Activated CD8-positive, alpha-beta memory T cell treated with anti-CD3 and anti-CD28 coated beads for 4 hours (primary cell): ENCODE results near the gene MRPS14.
"Not testable (repeated sequence)": the region's sequence is repeated elsewhere in the genome, so short reads cannot be mapped to it uniquely, and the experiment has no call there.

Source experiments
- DNase-seq, 2 donors: peaks; one replicate each; pipeline ENCODE4 v3.0.0-alpha.2; 2020; ENCODE audit warnings: low read depth in 2 of 2

Gene MRPS14

DNA sequence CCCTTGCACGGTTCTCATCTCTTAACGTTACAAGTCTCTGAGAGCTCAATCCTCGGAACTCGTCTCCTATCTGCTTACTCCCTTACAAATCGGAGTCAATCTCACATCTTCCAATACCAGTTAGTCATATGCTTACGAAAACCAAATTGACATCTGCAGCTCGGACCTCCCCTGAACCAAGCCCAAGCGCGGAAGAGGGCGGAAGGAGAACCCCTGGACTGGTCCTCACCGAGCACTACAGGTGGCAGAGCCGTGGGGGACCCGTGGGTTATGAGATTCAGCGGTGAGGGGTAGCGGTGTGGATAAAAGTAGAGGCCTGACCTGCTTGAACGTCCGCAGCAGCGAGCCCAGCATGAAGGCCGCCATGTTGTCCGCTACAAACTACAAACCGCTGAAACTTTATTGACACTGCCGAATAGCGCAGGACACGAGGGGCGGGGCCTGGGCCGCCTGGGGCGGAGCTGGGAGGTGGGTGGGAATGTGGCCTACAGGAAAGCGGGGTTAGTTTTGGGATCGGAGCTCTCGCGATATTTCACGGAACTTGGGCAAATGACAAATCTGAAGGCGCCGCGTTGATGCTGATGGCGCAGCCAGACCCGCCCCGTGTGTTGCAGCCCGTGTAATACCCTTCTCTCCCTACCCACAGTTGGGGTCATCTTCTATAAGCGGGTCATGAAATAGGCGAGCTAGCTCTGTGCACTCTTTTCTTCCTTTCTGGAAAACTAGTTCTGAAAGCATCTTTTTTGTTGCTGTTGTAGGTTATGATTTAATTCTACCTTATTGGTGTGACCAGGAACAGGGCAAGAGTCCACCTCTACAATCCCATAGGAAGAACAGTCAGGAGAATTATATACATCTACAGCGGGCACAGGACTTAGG lies at the start of gene MRPS14:
Gene MRPS14 (minus strand): TSS at position 383 of the 879 bp plus-strand sequence. CDS start 17 bp downstream, at position 366.
- DNase-seq, result peak; percentile 96 to 98

DNA sequence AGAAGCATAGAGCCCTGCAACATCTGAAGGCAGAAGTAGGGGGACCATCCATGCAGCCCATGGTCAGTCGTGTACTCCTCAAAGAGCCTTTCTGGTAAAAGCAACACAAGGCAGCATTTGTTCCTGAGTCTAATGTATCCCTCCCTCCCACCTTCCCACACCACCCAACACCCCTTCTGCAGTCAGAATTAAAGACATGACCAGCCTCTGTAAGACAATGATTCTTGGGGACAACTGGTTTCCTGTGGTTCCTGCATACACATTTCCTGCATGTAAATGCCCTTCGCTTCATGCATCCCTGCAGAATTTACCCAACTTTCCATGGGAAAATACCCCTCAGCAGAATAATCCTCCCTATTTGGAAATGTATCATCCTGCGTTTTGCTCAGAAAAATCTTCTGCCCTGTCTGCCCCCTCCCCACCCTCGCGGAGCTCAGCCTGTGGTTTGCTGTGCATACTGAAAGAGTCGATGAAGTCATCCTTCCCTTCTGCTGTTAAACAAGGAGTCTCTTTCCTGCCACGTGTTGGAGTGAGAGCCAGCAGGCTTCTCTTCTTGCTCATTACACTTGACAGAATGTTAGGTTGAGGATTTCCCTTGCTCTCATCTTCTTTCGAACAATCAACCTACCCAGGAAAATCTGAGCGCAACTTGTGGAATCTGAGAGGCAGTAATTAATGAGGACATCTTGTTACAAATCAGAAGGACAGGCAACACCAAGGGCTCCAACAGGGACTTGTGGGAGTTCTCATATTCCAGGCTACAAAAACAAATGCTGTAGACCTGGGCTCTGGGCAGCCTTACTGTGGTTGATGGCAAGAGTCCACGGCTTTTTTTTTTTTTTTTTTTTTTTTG lies 49.1 kb upstream of the MRPS14 start:
- DNase-seq, result no peak

DNA sequence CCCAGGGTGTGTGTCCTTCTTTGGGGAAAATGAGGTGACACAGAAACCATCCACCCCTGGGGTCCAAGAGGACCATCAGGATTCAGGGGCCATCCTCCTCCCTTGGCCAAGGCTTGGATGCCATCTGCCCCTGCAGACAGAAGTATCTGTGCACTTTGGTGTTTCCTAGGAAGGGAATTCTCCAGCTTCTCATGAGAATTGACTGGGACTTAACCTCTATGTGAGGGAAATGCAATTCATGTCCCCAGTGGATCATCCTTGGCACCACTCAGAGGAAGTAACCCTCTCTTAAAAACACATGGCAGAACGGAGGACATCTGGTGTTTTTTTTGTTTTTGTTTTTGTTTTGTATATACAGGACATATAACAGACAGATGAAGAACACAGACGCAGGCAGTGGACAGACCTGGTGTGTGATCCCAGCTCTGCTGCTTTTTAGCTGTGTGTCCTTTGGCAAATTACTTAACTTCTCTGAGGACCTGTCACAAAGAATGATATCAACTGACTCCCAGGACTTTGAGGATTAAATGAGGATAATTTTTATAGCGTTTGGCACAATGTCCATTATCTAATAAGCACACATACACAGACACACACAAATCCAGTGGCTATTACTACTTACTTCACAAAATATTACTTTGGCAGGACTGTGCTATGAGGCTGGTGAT lies 48.2 kb upstream of the MRPS14 start:
- DNase-seq, result no peak

DNA sequence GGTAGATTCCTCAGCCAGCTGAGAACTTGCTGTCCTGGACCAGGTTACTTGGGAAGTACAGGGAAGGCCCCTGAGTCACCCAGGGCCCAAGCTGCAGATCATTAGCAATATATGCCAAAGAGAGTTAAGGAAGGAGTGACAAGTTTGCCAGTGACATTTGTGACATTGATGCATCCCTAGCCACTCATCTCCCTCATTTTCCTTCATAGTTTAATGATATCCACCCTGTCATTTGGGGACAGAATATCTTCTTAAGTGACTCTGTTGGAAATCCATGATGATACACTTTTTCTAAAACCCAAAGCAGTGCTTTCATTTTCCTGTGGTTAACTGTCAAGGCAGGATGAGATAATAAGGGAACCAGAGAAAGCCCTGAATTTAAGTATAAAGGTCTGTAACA lies 47.6 kb upstream of the MRPS14 start:
- DNase-seq, result no peak

DNA sequence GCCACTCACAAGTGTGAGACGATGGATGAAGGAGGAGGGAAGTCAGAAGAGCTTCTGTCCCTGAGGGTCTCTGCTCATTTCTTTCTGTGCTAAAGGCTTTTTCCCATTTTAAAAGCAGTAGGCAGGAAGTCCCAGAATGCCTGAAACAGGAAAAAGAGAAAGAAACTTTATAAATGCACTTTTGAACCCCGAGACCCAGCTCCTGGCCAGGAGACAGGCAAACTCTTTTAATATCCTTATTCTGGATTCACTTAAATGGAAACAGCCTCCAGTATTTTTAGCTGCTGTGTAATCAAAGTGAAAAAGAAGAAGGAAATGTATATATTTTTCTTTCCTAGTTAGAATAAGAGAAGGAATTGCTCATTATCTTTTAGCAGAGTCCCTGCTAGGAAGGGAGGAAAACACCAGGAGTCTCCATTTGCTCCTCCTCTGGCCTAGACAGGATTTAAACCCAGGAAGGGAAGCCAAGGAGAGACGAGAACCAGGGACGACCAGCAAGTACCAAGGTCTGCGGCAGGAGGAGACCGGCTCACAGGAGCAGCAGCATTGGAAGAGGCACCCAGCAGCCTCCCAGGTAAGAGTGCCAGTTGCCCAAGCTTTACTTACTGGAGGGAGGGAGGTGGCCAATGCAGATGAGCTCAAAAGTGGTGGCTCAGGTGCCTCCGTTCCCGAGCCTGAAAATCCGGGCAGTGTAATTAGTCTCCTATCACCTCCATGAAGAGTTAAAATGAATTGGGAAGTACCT lies 44.3 kb upstream of the MRPS14 start, which contains the start of gene TNN:
Gene TNN (plus strand): TSS at position 472 of the 745 bp plus-strand sequence. CDS start 9,586 bp downstream, outside the sequence.
- no peak for DNase-seq

DNA sequence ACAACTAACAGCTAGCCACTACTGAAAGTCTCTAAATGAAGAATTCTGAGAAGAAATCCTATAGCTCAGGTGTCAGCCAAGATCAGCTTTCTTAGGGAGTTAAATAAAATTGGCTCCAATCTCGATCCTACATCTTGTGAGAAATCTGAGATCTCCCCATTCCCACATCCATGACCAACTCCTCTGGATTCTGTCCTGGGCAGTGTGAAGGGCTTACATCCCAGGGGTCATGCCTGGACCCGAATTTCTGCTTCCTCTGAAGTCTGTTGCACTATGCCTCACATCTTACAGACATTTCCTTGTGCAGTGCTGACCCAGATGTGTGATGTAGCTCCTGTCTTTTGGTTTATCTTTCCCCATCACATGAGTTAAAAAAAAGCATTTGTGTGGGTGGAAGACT lies 39.6 kb upstream of the MRPS14 start:
- DNase-seq, result no peak

DNA sequence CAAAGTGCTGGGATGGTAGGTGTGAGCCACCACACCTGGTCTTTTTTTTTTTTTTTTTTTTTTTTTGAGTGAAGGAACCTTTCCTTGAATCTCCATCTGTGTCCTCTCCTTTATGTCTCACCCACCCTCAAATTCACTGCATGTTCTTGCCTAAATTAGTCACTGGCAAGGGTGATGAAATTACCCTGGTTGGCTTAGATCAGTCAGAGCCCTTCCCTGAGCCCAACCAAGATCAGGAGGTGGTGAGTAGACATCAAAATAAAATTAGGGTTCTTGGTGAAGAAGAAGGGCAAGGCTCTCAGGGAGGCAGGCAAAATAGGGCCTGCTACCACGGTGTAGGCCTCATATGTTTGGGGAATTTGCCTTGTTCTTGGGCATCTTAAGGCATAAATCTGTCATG lies 39.1 kb upstream of the MRPS14 start:
- no peak for DNase-seq

DNA sequence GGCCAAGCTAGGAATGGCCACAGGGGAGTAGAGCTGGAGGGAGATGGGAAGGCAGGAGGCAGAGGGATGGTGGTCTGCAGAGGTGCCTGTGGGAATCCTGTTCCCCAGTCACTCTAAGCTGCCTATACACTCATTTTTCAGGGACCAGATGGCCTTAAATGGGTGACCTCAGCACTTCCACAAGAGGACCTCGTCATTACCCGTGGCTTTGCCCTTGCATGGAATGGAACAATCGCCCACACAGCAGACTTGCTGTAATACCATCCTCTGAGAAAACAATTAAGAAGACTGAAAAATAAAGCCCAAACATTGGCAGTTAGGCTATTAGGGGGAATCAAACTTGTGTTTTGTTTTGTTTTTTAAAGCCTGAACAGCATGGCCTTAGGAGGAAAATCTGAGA lies 31.5 kb upstream of the MRPS14 start:
- no peak for DNase-seq

DNA sequence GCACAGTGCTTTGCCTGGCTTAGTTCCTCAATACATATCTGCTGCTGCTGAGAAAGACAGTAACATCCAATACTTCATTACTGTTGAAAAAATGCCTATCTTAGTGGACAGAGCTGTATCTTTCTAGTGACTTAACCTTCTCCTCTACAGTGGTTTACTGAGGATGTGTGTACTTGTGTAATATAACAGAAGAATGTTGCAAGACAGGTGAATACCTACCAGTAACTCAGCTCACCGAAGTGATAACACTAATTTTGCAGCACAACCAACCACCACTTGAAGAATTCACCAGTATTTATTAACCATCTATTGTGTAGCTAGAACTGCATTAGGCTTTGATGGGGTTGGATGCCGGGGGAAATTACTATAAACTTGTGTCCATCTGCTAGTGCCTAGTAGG lies 27.8 kb upstream of the MRPS14 start:
- DNase-seq, result no peak

DNA sequence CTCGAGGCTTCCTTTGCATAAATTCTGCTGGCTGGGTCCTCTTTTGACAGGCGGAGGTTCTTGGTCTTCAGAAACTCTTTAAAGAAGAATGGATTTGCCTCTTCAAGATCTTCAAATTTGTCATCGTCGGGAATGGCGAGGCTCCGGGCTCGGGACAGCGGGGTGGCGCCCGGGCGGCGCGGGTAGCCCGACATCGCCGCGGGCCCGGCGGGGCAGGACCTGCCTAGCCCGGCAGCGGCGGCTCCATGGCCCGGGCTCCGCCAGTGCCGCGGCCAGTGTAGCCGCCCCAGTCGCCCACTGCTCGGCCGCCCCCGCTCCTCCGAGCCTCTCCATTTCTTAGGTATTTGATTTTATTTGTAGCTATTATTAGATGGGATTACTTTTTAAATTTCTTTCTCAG lies 22.3 kb upstream of the MRPS14 start:
- no peak for DNase-seq

DNA sequence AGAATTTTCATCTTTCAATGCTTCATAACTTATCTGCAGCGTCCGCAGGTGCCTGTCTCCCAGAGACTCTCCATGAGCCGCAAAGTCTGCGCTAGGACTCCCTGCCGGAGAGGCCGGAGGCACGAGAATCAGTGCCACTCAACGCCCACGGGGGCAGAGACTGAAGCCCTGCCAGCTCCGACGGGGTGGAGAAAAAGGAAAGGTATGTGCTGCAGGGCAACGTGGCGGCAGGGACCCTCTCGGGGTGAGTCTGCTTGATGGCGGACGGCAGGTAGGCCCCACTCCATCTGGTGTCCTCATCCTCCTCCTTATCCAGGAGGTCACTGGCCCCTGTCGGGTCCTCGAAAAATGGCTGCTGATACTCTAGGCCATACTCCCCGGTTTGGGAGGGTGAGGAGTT lies 21.9 kb upstream of the MRPS14 start:
- no peak for DNase-seq

DNA sequence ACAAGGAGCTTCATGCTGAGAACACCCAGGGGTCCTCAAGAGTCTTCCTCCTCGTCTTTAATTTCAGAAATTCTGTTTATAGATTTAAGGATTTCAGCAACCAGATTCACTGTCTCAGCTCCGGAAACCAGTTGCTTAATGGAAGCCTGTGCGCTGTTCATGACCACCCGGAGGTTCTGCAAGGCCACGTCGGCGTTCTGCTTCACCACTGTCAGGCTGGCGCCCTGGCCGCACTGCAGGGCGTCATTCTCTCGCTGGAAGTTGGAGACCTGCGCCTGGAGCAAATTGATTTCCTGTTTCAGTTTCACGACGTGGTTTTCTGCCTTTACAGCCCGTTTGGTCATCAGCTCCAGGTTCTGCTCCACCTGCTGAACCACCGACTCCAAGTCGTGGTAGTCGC lies 21.4 kb upstream of the MRPS14 start:
- DNase-seq, result not testable (repeated sequence)

DNA sequence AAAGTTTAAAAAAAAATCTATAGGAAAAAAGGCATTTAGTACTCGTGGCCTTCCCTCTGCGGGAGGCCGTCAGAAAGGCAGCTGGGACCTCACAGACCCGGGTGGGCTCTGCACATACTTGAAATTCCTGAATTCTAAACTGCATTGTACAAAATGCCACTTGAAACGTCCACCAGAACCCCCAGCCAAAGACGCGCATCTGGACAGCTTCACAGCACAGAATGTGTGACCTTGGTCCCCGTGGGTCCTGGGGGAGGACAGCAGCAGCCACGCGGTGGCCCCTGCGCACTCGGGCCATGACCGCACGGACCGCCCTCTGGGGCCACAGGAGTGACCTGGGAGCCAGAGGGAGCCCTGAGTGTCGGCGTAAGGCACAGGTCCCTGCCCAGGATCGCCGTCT lies 20.6 kb upstream of the MRPS14 start:
- DNase-seq, result no peak

DNA sequence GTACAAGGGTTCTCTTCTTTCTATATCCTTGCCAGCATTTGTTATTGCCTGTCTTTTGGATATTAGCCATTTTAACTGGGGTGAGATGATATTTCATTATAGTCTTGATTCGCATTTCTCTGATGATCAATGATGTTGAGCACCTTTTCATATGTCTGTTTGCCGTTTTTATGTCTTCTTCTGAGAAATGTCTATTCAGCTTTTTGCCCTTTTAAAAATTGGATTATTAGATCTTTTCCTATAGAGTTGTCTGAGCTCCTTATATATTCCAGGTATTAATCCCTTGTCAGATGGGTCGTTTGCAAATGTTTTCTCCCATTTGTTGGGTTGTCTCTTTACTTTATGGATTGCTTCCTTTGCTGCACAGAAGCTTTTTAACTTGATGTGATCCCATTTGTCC lies 19.4 kb upstream of the MRPS14 start:
- DNase-seq, result no peak

DNA sequence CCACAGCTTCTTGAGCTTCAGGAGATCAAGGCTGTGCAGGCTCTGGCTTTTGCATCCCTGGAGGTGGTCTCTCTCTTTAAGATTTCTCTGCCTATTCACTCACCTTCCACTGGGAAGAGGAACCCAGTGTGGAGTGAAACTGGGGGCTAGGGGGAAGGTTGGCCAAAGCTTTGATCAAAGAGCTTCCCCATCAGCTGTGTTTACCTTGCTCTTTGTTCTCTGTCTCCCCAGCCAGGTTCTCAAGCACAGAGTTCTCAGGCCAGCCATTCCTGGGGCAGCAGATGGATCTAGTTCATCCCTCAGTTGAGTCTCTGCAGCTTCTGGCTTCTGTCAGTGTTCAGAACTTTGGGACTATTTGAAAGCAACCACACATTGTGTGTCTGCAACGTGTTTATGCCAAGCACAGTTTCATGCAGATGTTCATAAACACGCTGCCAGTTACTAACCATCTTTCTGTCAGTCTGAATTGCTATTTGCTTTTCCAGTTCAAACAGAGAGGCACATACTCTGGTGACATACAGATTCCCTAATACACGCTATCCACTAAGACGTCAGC lies 17.2 kb upstream of the MRPS14 start:
- no peak for DNase-seq

DNA sequence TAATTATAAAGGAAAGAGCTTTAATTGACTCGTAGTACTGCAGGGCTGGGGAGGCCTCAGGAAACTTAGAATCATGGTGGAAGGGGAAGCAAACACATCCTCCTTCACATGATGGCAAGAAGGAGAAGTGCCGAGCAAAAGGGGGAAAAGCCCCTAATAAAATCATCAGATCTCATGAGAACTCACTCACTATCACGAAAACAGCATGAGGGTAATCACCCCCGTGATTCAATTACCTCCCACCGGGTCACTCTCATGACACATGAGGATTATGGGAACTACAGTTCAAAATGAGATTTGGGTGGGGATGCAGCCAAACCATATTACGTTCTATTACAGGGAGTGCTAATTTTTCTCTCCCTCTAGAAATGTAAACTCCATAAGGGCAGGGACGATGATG lies 14.2 kb upstream of the MRPS14 start:
- DNase-seq, result no peak

DNA sequence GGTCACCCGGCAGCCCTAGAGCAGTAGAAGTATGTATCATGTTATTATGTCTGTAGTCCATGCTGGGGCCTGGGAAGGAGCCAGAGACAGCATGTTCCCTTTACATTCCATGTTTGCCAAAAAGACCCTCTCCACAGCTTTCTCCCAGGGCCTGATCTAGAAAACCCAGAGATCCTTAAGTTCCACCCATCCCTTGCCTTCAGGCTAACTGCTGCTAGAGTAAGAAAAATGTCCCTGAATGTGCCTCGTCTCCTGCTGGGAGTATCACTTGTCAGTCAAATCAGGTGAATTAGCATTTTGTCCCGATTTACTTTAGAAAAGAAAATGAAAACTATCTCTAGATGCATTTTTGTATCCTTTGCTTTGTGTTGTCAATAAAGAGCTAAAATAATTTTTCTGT lies 13.3 kb upstream of the MRPS14 start:
- DNase-seq, result no peak

DNA sequence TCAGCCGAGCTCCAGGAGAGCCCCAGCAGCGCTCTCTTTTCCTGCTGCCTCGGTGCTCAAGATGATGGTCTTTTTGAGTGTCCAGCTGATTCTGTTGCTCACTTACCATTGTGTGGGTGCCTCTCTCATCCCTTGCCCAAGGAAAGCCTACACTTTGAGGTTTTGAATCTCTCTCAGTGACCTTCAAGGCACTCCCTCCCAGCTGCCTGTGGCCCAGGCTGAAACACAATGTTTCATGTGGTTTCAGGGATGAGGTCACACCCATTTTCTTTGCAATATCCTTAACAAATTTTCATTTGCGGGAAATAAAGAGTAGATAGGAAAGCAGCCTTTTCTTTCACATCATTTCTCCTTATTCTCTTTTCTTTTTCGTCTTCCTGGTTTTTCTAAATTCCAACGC lies 12.6 kb upstream of the MRPS14 start:
- DNase-seq, result no peak

DNA sequence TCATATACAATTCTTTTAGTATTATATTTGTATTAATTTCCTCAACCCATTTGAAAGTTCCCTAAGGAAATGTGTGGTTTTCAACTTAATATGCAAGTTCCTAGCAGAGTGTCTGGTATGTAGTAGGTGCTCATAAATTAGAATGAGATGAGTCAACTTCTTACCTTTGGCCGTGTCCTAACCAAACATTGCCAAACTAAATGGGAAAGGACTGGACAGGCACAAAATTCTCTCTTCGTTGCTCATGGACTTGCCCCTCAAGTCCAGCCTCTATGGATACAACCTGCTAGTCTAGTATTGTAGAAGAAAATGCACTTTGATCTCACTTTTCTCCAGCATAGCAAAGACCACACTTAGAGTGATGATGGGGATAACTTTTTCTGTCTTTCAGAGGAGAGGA lies 11.6 kb upstream of the MRPS14 start:
- DNase-seq, result no peak

DNA sequence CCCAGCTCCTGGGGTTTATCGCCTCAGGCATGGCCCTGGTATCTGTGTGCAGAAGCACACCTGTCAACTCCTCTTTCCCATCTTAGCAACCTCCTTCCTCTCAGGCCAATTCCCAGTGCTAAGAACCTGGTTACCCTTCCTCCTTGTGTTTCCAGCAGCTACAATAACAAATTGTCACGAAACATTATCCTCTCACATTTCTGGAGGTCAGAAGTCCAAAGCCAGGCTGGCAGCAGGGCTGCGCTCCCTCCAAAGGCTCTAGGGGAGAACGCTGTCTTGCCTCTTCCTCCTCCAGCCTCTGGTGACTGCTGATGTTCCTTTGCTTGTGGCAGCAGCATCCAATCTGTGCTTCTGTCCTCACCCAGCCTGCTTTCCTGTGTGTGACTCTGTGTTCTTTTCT lies 10.7 kb upstream of the MRPS14 start:
- DNase-seq, result no peak

DNA sequence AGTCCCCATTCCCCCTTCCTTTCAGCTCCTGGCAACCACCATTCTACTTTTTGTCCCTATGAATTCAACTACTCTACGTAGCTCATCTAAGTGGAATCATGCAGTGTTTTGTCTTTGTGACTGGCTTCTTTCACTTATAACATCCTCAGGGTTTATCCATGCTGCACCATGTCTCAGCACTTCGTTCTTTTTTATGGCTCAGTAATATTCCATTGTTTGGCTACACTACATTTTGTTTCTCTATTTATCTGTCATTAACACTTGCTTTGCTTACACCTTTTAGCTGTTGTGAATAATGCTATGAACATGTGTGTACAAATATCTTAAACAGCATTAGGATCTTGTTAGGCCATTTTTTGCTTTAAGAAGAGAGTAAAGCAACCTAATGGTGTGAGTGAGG lies 1.5 kb upstream of the MRPS14 start:
- no peak for DNase-seq
